Peyer's patch (tissue), 4 donors: ENCODE results near the gene NLGN1. TPM values are rescaled to one million over a fixed set of nuclear protein-coding genes. Genes with fewer than 3 reads are reported as not detected.

Source experiments
- DNase-seq, 3 donors: peaks; one replicate each; pipeline ENCODE4 v3.0.0-alpha.2; 2017 to 2019
- H3K27ac ChIP-seq, 4 donors: fragments of 200-600 bp; sonication (generic); one replicate each; pipeline ENCODE4 v1.5.1; 2016 to 2019
- H3K27me3 ChIP-seq, 2 donors: fragments of 200-600 bp; sonication (generic); one replicate each; pipeline ENCODE4 v1.5.1; 2019
- H3K36me3 ChIP-seq, 3 donors: fragments of 200-600 bp; sonication (generic); one replicate each; pipeline ENCODE4 v1.5.1; 2016 to 2019
- H3K4me1 ChIP-seq, 4 donors: fragments of 200-600 bp; sonication (generic); one replicate each; pipeline ENCODE4 v1.5.1; 2016 to 2019
- H3K4me3 ChIP-seq, 4 donors: fragments of 200-600 bp; sonication (generic); 1 replicate in 3 of 4; 2 replicates in 1 of 4; pipeline ENCODE4 v1.5.1; 2016 to 2019; ENCODE audit warnings: mild to moderate bottlenecking in 1 of 4
- H3K9me3 ChIP-seq, 4 donors: fragments of 200-600 bp; sonication (generic); one replicate each; pipeline ENCODE4 v1.5.1; 2016 to 2019; ENCODE audit warnings: mild to moderate bottlenecking in 1 of 4
- POLR2A ChIP-seq, 2 donors: fragments of 450-650 bp; IDR thresholded peaks; one replicate each; pipeline ENCODE4 v1.5.1; 2017; ENCODE audit warnings: antibody characterized with exemption in 2 of 2, mild to moderate bottlenecking in 2 of 2, moderate library complexity in 2 of 2
- total RNA-seq, 4 donors: library from RNA; depleted of rRNA; stranded (reverse); fragments of >200 nt; gene quantifications; one replicate each; pipeline ENCODE4 v1.1.0, GENCODE V29; 2016
- TF ChIP-seq, protein P1 (sequence below), 6 experiments: fragments of 450-650 bp in 4 of 6; fragments of 200-600 bp in 2 of 6; sonication (generic) in 1 of 6; IDR thresholded peaks; one replicate each; pipeline ENCODE4 v1.5.1; 2017 to 2019; ENCODE audit warnings: antibody characterized with exemption in 6 of 6, mild to moderate bottlenecking in 3 of 6, moderate library complexity in 1 of 6

NLGN1 gene
- total RNA-seq, 4 donors from 2014 or later = 0.18 to 3.3 (median 1.3) TPM

DNA sequence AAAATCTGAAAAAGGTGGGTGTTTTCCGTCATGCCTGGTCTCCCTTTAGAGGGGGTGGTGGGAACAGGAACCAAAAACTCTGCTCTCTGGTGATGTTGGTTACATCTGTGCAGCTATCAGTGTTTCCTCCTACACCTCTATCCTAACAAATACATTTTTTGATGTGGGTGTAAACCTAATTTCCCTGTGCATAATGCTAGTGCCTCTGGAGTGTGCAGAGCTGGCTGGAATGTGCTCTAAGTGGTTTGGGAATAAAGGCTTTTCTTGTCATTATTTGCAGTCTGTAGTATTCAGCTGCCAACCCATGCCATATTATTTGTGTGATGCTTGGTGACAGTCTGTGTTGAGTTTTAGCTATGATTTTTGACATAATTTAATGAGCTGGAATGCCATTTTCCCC, 547.6 kb downstream of the NLGN1 start:
- Histone ChIP-seq H3K36me3 (no peaks in the 10 kb centered on the region), H3K27me3 (no peaks in the 10 kb centered on the region), H3K4me1 (no peaks in the 10 kb centered on the region), H3K9me3 (no peaks in the 10 kb centered on the region), H3K4me3 (no peak overlapping the region), H3K27ac (no peak overlapping the region)
- TF ChIP-seq POLR2A (IDR thresholded peaks at IDR 0.05) = no peak
- TF ChIP-seq, protein P1, sequence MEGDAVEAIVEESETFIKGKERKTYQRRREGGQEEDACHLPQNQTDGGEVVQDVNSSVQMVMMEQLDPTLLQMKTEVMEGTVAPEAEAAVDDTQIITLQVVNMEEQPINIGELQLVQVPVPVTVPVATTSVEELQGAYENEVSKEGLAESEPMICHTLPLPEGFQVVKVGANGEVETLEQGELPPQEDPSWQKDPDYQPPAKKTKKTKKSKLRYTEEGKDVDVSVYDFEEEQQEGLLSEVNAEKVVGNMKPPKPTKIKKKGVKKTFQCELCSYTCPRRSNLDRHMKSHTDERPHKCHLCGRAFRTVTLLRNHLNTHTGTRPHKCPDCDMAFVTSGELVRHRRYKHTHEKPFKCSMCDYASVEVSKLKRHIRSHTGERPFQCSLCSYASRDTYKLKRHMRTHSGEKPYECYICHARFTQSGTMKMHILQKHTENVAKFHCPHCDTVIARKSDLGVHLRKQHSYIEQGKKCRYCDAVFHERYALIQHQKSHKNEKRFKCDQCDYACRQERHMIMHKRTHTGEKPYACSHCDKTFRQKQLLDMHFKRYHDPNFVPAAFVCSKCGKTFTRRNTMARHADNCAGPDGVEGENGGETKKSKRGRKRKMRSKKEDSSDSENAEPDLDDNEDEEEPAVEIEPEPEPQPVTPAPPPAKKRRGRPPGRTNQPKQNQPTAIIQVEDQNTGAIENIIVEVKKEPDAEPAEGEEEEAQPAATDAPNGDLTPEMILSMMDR (IDR thresholded peaks at IDR 0.05) = no peak
- DNase-seq = no peak

DNA sequence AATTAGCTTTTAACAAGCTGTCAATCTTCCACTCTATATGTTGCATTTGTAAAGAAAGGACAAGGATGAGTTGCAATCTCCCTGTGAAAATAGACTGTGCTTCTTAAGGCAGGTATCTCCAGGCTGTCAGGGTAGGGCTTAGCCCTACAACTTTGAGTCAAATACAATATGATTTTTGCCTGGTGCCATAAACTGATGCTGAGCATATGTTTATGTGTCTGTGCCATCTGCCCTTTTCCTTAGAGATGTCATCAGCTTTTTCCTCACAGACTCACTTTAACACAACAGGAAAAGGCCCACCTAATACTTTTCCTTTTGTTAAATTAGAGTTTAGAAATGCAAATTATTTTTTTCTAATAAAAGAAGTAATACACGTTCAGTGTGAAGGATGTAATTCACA, 548.3 kb downstream of the NLGN1 start:
- H3K27ac ChIP-seq = no peak overlapping the region
- TF ChIP-seq, protein P1 (IDR thresholded peaks at IDR 0.05) = no peak
- TF ChIP-seq POLR2A (IDR thresholded peaks at IDR 0.05) = no peak
- H3K4me1 ChIP-seq = no peaks in the 10 kb centered on the region
- no peaks in the 10 kb centered on the region for H3K9me3 ChIP-seq
- H3K36me3 ChIP-seq = no peaks in the 10 kb centered on the region
- no peak overlapping the region for H3K4me3 ChIP-seq
- DNase-seq = no peak
- no peaks in the 10 kb centered on the region for H3K27me3 ChIP-seq

DNA sequence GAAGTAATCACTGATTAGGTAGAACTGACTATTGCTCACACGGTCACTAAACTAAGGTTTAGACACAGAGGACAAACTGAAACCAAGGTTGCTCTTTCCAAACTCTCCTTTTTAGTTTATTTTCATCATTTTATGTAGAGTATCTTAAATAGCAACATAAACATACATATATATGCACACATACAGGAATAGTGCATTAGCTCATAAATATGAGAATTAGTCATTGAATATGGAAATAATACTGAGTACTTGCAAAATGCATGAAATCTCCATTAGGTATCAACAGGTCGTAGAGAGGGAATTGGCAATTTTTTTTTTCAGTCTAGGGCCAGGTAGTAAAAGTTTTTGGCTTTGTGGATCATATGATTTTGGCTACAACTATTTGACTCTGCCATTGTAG, 557.1 kb downstream of the NLGN1 start:
- DNase-seq = no peak
- Histone ChIP-seq H3K4me1 (no peaks in the 10 kb centered on the region), H3K4me3 (no peak overlapping the region), H3K27me3 (no peaks in the 10 kb centered on the region), H3K9me3 (no peaks in the 10 kb centered on the region), H3K27ac (no peak overlapping the region), H3K36me3 (no peaks in the 10 kb centered on the region)
- TF ChIP-seq POLR2A (IDR thresholded peaks at IDR 0.05) = no peak
- TF ChIP-seq, protein P1 (IDR thresholded peaks at IDR 0.05) = no peak

DNA sequence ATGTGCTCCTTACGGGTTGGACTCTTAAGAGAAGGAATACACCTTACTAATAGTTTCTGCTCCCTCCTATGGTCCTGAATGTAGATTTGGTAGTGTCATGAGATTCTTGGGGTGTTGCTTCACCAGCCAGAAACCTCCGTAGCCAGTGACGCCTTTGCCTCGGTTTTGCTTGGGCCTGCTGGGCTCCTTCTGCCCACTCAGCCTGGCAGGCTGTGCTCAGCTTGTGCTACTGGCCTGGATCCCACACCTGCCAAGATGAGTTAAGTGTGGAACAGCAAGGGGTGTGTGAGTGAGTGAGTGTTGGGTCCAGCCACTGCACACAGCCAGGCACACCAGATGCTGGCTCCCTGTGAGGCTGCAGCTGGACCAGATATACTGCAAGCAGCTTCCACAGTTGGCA, 560.1 kb downstream of the NLGN1 start:
- Histone ChIP-seq H3K36me3 (no peaks in the 10 kb centered on the region), H3K4me3 (no peak overlapping the region), H3K27ac (no peak overlapping the region), H3K4me1 (no peaks in the 10 kb centered on the region), H3K27me3 (no peaks in the 10 kb centered on the region), H3K9me3 (no peaks in the 10 kb centered on the region)
- DNase-seq = no peak
- no peak for TF ChIP-seq POLR2A (IDR thresholded peaks at IDR 0.05)
- TF ChIP-seq, protein P1 (IDR thresholded peaks at IDR 0.05) = no peak

DNA sequence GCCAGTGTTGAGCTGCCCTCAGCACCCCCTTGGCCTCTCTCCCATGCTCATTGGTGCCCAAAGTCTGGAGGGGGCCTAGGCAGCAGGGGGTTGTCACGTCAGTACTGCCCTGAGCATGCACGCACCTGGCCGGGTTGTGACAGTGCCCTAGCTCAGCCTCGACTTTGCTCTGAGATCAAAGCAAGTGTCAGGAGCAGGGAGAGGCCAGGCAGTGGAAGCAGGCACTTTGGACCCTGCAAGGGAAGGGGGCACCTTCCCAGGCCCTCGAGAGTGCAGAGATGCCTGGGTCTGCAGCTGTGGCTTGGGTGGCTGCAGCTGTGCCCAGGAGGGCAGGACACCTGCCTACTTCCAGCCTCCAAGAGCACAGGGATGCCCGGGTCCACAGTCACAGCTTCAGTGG, 561.3 kb downstream of the NLGN1 start:
- Histone ChIP-seq H3K4me3 (no peak overlapping the region), H3K9me3 (no peaks in the 10 kb centered on the region), H3K4me1 (no peaks in the 10 kb centered on the region), H3K27me3 (no peaks in the 10 kb centered on the region), H3K27ac (no peak overlapping the region), H3K36me3 (no peaks in the 10 kb centered on the region)
- no peak for DNase-seq
- TF ChIP-seq, protein P1 (IDR thresholded peaks at IDR 0.05) = no peak
- no peak for TF ChIP-seq POLR2A (IDR thresholded peaks at IDR 0.05)

DNA sequence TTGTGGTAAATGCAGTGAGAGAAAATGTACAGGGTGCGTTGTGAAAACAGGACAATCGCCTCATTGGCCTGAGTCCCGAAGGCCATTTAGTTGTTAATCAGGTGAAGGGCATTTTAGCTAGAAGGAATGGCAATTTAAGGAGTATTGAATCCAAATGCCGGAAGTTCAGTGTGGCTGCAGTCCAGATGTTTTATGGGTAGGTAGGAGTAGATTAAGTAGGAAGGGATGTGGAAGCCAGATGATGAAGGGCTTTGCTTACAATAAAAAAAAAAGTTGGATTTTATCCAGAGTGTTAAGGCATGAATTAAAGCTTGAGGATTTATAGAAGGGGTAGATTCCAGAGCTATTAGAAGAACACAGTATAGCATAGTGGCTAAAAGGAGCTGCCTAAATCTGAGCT, 572.7 kb downstream of the NLGN1 start:
- Histone ChIP-seq H3K36me3 (no peaks in the 10 kb centered on the region), H3K4me3 (no peak overlapping the region), H3K27ac (no peak overlapping the region), H3K4me1 (no peaks in the 10 kb centered on the region), H3K27me3 (no peaks in the 10 kb centered on the region), H3K9me3 (no peaks in the 10 kb centered on the region)
- TF ChIP-seq, protein P1 (IDR thresholded peaks at IDR 0.05) = no peak
- no peak for TF ChIP-seq POLR2A (IDR thresholded peaks at IDR 0.05)
- DNase-seq = no peak
